CD14-positive monocyte (primary cell): ENCODE results near the gene SLC25A29. TPM values are rescaled to one million over a fixed set of nuclear protein-coding genes. Genes with fewer than 3 reads are reported as not detected.

ENCODE experiments used
- DNase-seq, 3 donors: peaks; one replicate each; pipeline ENCODE4 v3.0.0-alpha.2; 2011 to 2022
- H2AFZ ChIP-seq: 2 replicates; pipeline ENCODE4 v1.6.0; 2012; ENCODE audit warnings: mild to moderate bottlenecking, low read depth, low read length, inconsistent platforms; ENCODE audit not compliant: insufficient read depth, poor library complexity, severe bottlenecking
- H3K27ac ChIP-seq, 2 donors: 1 replicate in 1 of 2; 2 replicates in 1 of 2; pipeline ENCODE4 v1.5.1; 2012 to 2013; ENCODE audit warnings: low read length in 2 of 2, control low read depth in 1 of 2, inconsistent platforms in 1 of 2, low read depth in 1 of 2, mild to moderate bottlenecking in 1 of 2
- H3K27me3 ChIP-seq, 2 donors: one replicate each; pipeline versions ENCODE4 v1.6.0 to v1.6.1; 2011 to 2013; ENCODE audit warnings: low read length in 2 of 2; ENCODE audit not compliant: control insufficient read depth in 2 of 2, insufficient read depth in 2 of 2
- H3K36me3 ChIP-seq, 2 donors: replicated peaks in 1 of 2; 1 replicate in 1 of 2; 2 replicates in 1 of 2; pipeline versions ENCODE4 v1.5.1 to v1.6.1; 2012 to 2013; ENCODE audit warnings: low read length in 2 of 2, control low read depth in 1 of 2, inconsistent platforms in 1 of 2, mild to moderate bottlenecking in 1 of 2; ENCODE audit not compliant: insufficient read depth in 2 of 2, control insufficient read depth in 1 of 2
- H3K4me1 ChIP-seq, 2 donors: 1 replicate in 1 of 2; 2 replicates in 1 of 2; pipeline versions ENCODE4 v1.5.1 to v1.6.1; 2012 to 2013; ENCODE audit warnings: low read length in 2 of 2, control low read depth in 1 of 2, inconsistent platforms in 1 of 2, mild to moderate bottlenecking in 1 of 2, moderate library complexity in 1 of 2; ENCODE audit not compliant: insufficient read depth in 2 of 2, control insufficient read depth in 1 of 2
- H3K4me2 ChIP-seq: replicated peaks from 2 replicates; pipeline ENCODE3; 2012; ENCODE audit warnings: low read length, moderate library complexity, mild to moderate bottlenecking; ENCODE audit not compliant: poor library complexity, severe bottlenecking; ENCODE audit errors: extremely low read depth
- H3K4me3 ChIP-seq, 3 experiments: fragments of 200-600 bp in 1 of 3; sonication (generic) in 1 of 3; replicated peaks in 1 of 3; 1 replicate in 2 of 3; 2 replicates in 1 of 3; pipeline ENCODE4 v1.5.1; 2011 to 2013; ENCODE audit warnings: low read length in 3 of 3, mild to moderate bottlenecking in 3 of 3, control low read depth in 2 of 3, low read depth in 2 of 3, inconsistent platforms in 1 of 3, moderate library complexity in 1 of 3
- H3K79me2 ChIP-seq: 2 replicates; pipeline ENCODE4 v1.6.0; 2012; ENCODE audit warnings: mild to moderate bottlenecking, control low read depth, inconsistent platforms, low read length, moderate library complexity; ENCODE audit not compliant: insufficient read depth
- H3K9ac ChIP-seq: 2 replicates; pipeline ENCODE4 v1.6.0; 2017; ENCODE audit warnings: low read length, mild to moderate bottlenecking; ENCODE audit not compliant: insufficient read depth, poor library complexity, severe bottlenecking
- H3K9me3 ChIP-seq, 2 donors: replicated peaks in 1 of 2; 1 replicate in 1 of 2; 2 replicates in 1 of 2; pipeline versions ENCODE4 v1.5.1 to v1.6.1; 2012 to 2013; ENCODE audit warnings: low read length in 2 of 2, control low read depth in 1 of 2; ENCODE audit not compliant: control insufficient read depth in 1 of 2, insufficient read depth in 1 of 2
- H4K20me1 ChIP-seq: 2 replicates; pipeline ENCODE4 v1.6.0; 2012; ENCODE audit warnings: mild to moderate bottlenecking, low read length, control low read depth, moderate library complexity; ENCODE audit not compliant: insufficient read depth
- H3K27ac Mint-ChIP-seq, 7 donors: one replicate each; pipeline ENCODE4 v1.8.0; 2020; ENCODE audit warnings: mild to moderate bottlenecking in 7 of 7, mixed read lengths in 7 of 7, moderate library complexity in 6 of 7, inconsistent platforms in 2 of 7
- H3K27me3 Mint-ChIP-seq, 3 donors: one replicate each; pipeline ENCODE4 v1.8.0; 2021 to 2022; ENCODE audit warnings: low read depth in 3 of 3, mild to moderate bottlenecking in 3 of 3, mixed read lengths in 3 of 3, moderate library complexity in 3 of 3, inconsistent platforms in 1 of 3
- H3K36me3 Mint-ChIP-seq, 2 donors: one replicate each; pipeline ENCODE4 v1.8.0; 2020; ENCODE audit warnings: mixed read lengths in 2 of 2, inconsistent platforms in 1 of 2, mild to moderate bottlenecking in 1 of 2
- H3K4me1 Mint-ChIP-seq: one replicate; pipeline ENCODE4 v1.8.0; 2020; ENCODE audit warnings: mild to moderate bottlenecking, mixed read lengths
- H3K4me3 Mint-ChIP-seq, 2 donors: one replicate each; pipeline ENCODE4 v1.8.0; 2020; ENCODE audit warnings: mild to moderate bottlenecking in 2 of 2, mixed read lengths in 2 of 2, moderate library complexity in 1 of 2
- H3K9me3 Mint-ChIP-seq, 7 donors: one replicate each; pipeline ENCODE4 v1.8.0; 2020 to 2022; ENCODE audit warnings: mixed read lengths in 7 of 7, mild to moderate bottlenecking in 6 of 7, moderate library complexity in 6 of 7, inconsistent platforms in 2 of 7
- CTCF ChIP-seq: fragments of 200-600 bp; IDR thresholded peaks from one replicate; pipeline ENCODE4 v1.8.0; 2022; ENCODE audit warnings: antibody characterized with exemption, mild to moderate bottlenecking
- WGBS: methylation state at CpG from one replicate; pipeline ENCODE4 v1.1.5; 2013; ENCODE audit warnings: missing lambda C conversion rate; ENCODE audit not compliant: insufficient coverage; 5-methylcytosine and 5-hydroxymethylcytosine counted together
- intact Hi-C, 2 donors: fragments of 100-400 bp; cut with micrococcal nuclease; formaldehyde crosslinking; loops; one replicate each; pipeline versions ENCODE4 v1.15.0 to v1.15.1; 2023
- polyA plus RNA-seq, 3 donors: library from polyadenylated mRNA; depleted of rRNA in 1 of 3; unstranded in 2 of 3; stranded (reverse) in 1 of 3; fragments of 300-500 nt in 2 of 3; fragments of >200 nt in 1 of 3; fragmentation: Illumina TruSeq in 2 of 3; gene quantifications; 1 replicate in 2 of 3; 2 replicates in 1 of 3; pipeline ENCODE4 v1.2.3, GENCODE V29; 2012 to 2021

SLC25A29 gene
- polyA plus RNA-seq, 3 donors = 16.9 to 114 (median 33.3) TPM

- H3K4me2 ChIP-seq = no peak overlapping the region
- H2AFZ ChIP-seq = no peak overlapping the region
- H3K9me3 ChIP-seq = no peaks in the 10 kb centered on the region
- no peak for TF ChIP-seq CTCF
- no peak overlapping the region for H3K4me3 ChIP-seq
- peaks cover 100% of the 10 kb centered on the region for H3K79me2 ChIP-seq
- Mint-ChIP-seq H3K27me3 (peaks cover 0 to 2% (median 0%) of the 10 kb centered on the region in 3 donors), H3K4me1 (peaks cover 54% of the 10 kb centered on the region), H3K9me3 (no peaks in the 10 kb centered on the region), H3K4me3 (peak overlapping the region in 1 of 2 donors; percentile 16), H3K27ac (peak overlapping the region in 4 of 7 donors; percentile 30 to 54 (median 38)), H3K36me3 (peaks cover 0 to 16% of the 10 kb centered on the region in 2 donors)
- H3K9ac ChIP-seq = no peak overlapping the region
- H3K4me1 ChIP-seq = peaks cover 14 to 18% of the 10 kb centered on the region in 2 donors
- H3K36me3 ChIP-seq = no peaks in the 10 kb centered on the region
- DNase-seq = no peak
- 83% methylated on average over 1 of the region's 2 CpGs for WGBS
- intact Hi-C loops = no loop called here
- H4K20me1 ChIP-seq = peaks cover 100% of the 10 kb centered on the region
- H3K27me3 ChIP-seq = no peaks in the 10 kb centered on the region
- no peak overlapping the region for H3K27ac ChIP-seq
Measured at GRCh38 chr14:100250732-100251465, 55.3 kb downstream of the SLC25A29 start.

- H3K36me3 Mint-ChIP-seq = peaks cover 1 to 35% of the 10 kb centered on the region in 2 donors
- Histone ChIP-seq H3K9me3 (no peaks in the 10 kb centered on the region), H3K27me3 (no peaks in the 10 kb centered on the region), H3K4me3 (no peak overlapping the region), H3K27ac (peak overlapping the region in 1 of 2 donors; percentile 70), H3K36me3 (peaks cover 0 to 3% of the 10 kb centered on the region in 2 donors), H3K4me1 (peaks cover 18 to 29% of the 10 kb centered on the region in 2 donors), H2AFZ (no peak overlapping the region), H4K20me1 (peaks cover 100% of the 10 kb centered on the region), H3K4me2 (peak overlapping the region; percentile 9), H3K9ac (no peak overlapping the region), H3K79me2 (peaks cover 100% of the 10 kb centered on the region)
- no peaks in the 10 kb centered on the region for H3K9me3 Mint-ChIP-seq
- H3K4me1 Mint-ChIP-seq = peaks cover 61% of the 10 kb centered on the region
- peaks cover 0 to 2% (median 0%) of the 10 kb centered on the region in 3 donors for H3K27me3 Mint-ChIP-seq
- WGBS = no CpG with 5 or more reads among the region's 3 CpGs
- DNase-seq = peak; percentile 31 to 56 (median 49)
- H3K4me3 Mint-ChIP-seq = peak overlapping the region in 1 of 2 donors; percentile 7
- intact Hi-C loops = no loop called here
- peak; percentile 54 for TF ChIP-seq CTCF
- H3K27ac Mint-ChIP-seq = peak overlapping the region in 5 of 7 donors; percentile 40 to 86 (median 61)
Measured at GRCh38 chr14:100246809-100247428, 59.3 kb downstream of the SLC25A29 start.
